ENCODE measurements around the gene GABBR1.
A peak's percentile ranks its signal among the peaks of the same experiment; 100 is the strongest.
"Not testable (repeated sequence)": the region's sequence is repeated elsewhere in the genome, so short reads cannot be mapped to it uniquely, and the experiment has no call there.

GABBR1 gene

GRCh38 chr6:29663300-29664042 lies 30.5 kb upstream of the GABBR1 start:
- Mint-ChIP-seq H3K9me3 (ENCODE audit: low read depth) (no peaks in the 10 kb centered on the region), H3K27ac (no peak overlapping the region), H3K4me1 (ENCODE audit: low read depth) (no peaks in the 10 kb centered on the region), H3K36me3 (no peaks in the 10 kb centered on the region), H3K4me3 (no peak overlapping the region), H3K27me3 (peaks cover 23% of the 10 kb centered on the region)

GRCh38 chr6:29661502-29662141 lies 28.6 kb upstream of the GABBR1 start:
- not testable (repeated sequence) for H3K4me1 Mint-ChIP-seq (ENCODE audit: low read depth); H3K4me3 Mint-ChIP-seq; H3K36me3 Mint-ChIP-seq; H3K27ac Mint-ChIP-seq; H3K9me3 Mint-ChIP-seq (ENCODE audit: low read depth)
- peaks cover 25% of the 10 kb centered on the region for H3K27me3 Mint-ChIP-seq

- Mint-ChIP-seq H3K27ac (no peak overlapping the region), H3K4me3 (no peak overlapping the region), H3K27me3 (peaks cover 26% of the 10 kb centered on the region), H3K36me3 (no peaks in the 10 kb centered on the region), H3K4me1 (ENCODE audit: low read depth) (no peaks in the 10 kb centered on the region), H3K9me3 (ENCODE audit: low read depth) (no peaks in the 10 kb centered on the region)
Measured at GRCh38 chr6:29661071-29661470, 28.1 kb upstream of the GABBR1 start.

- no peaks in the 10 kb centered on the region for H3K9me3 Mint-ChIP-seq (ENCODE audit: low read depth)
- H3K27ac Mint-ChIP-seq: no peak within 1 kb of the TSS
Measured at GRCh38 chr6:29656798-29657197, 23.8 kb upstream of the GABBR1 start, which contains the start of gene MOG. TSS of gene MOG (plus strand) at chr6:29657092. CDS start at chr6:29657210, 118 bp downstream.

GRCh38 chr6:29656157-29656556 lies 23.2 kb upstream of the GABBR1 start:
- Mint-ChIP-seq H3K4me3 (no peak overlapping the region), H3K27ac (no peak overlapping the region), H3K36me3 (no peaks in the 10 kb centered on the region), H3K4me1 (ENCODE audit: low read depth) (peaks cover 4% of the 10 kb centered on the region), H3K9me3 (ENCODE audit: low read depth) (no peaks in the 10 kb centered on the region), H3K27me3 (peaks cover 18% of the 10 kb centered on the region)

More at GRCh38 chr6:29656798-29657197, 23.8 kb upstream of the GABBR1 start, which contains the start of gene MOG:
- no peak within 1 kb of the TSS for H3K4me3 Mint-ChIP-seq
- H3K4me1 Mint-ChIP-seq (ENCODE audit: low read depth): peaks cover under 1% of the 10 kb centered on the region
- H3K27me3 Mint-ChIP-seq: peaks cover 21% of the 10 kb centered on the region
- H3K36me3 Mint-ChIP-seq: no peaks in the 10 kb centered on the region

GRCh38 chr6:29655658-29656057 lies 22.7 kb upstream of the GABBR1 start:
- Mint-ChIP-seq H3K27me3 (peaks cover 14% of the 10 kb centered on the region), H3K4me1 (ENCODE audit: low read depth) (peaks cover 4% of the 10 kb centered on the region), H3K4me3 (no peak overlapping the region), H3K9me3 (ENCODE audit: low read depth) (no peaks in the 10 kb centered on the region), H3K36me3 (no peaks in the 10 kb centered on the region), H3K27ac (no peak overlapping the region)

- H3K4me1 Mint-ChIP-seq (ENCODE audit: low read depth): peaks cover 12% of the 10 kb centered on the region
- H3K36me3 Mint-ChIP-seq: no peaks in the 10 kb centered on the region
- no peak overlapping the region for H3K4me3 Mint-ChIP-seq
- H3K27ac Mint-ChIP-seq: no peak overlapping the region
- H3K27me3 Mint-ChIP-seq: peaks cover 11% of the 10 kb centered on the region
- H3K9me3 Mint-ChIP-seq (ENCODE audit: low read depth): no peaks in the 10 kb centered on the region
Measured at GRCh38 chr6:29653452-29654038, 20.6 kb upstream of the GABBR1 start.

GRCh38 chr6:29652198-29652584 lies 19.2 kb upstream of the GABBR1 start:
- Mint-ChIP-seq H3K4me1 (ENCODE audit: low read depth) (peaks cover 12% of the 10 kb centered on the region), H3K27me3 (peaks cover 5% of the 10 kb centered on the region), H3K9me3 (ENCODE audit: low read depth) (no peaks in the 10 kb centered on the region), H3K27ac (no peak overlapping the region), H3K4me3 (no peak overlapping the region), H3K36me3 (no peaks in the 10 kb centered on the region)

- H3K4me3 Mint-ChIP-seq: no peak overlapping the region
- H3K27me3 Mint-ChIP-seq: peaks cover 5% of the 10 kb centered on the region
- H3K4me1 Mint-ChIP-seq (ENCODE audit: low read depth): peaks cover 12% of the 10 kb centered on the region
- no peaks in the 10 kb centered on the region for H3K9me3 Mint-ChIP-seq (ENCODE audit: low read depth)
- no peak overlapping the region for H3K27ac Mint-ChIP-seq
- H3K36me3 Mint-ChIP-seq: no peaks in the 10 kb centered on the region
Measured at GRCh38 chr6:29651413-29652197, 18.6 kb upstream of the GABBR1 start.

- Mint-ChIP-seq H3K27me3 (peaks cover 2% of the 10 kb centered on the region), H3K4me1 (ENCODE audit: low read depth) (peaks cover 12% of the 10 kb centered on the region), H3K4me3 (peak overlapping the region; percentile 96), H3K36me3 (no peaks in the 10 kb centered on the region), H3K27ac (peak overlapping the region; percentile 98), H3K9me3 (ENCODE audit: low read depth) (no peaks in the 10 kb centered on the region)
Measured at GRCh38 chr6:29649701-29650673, 17.0 kb upstream of the GABBR1 start.

- Mint-ChIP-seq H3K27ac (no peak overlapping the region), H3K4me3 (no peak overlapping the region)
Measured at GRCh38 chr6:29647927-29648642, 15.1 kb upstream of the GABBR1 start.

GRCh38 chr6:29641430-29642148 lies 8.6 kb upstream of the GABBR1 start:
- Mint-ChIP-seq H3K9me3 (ENCODE audit: low read depth) (no peaks in the 10 kb centered on the region), H3K4me3 (peak overlapping the region; percentile 1), H3K27me3 (no peaks in the 10 kb centered on the region), H3K27ac (peak overlapping the region; percentile 62), H3K36me3 (no peaks in the 10 kb centered on the region), H3K4me1 (ENCODE audit: low read depth) (peaks cover 23% of the 10 kb centered on the region)

More at GRCh38 chr6:29647927-29648642, 15.1 kb upstream of the GABBR1 start:
- peaks cover 13% of the 10 kb centered on the region for H3K4me1 Mint-ChIP-seq (ENCODE audit: low read depth)
- no peaks in the 10 kb centered on the region for H3K27me3 Mint-ChIP-seq
- no peaks in the 10 kb centered on the region for H3K36me3 Mint-ChIP-seq
- no peaks in the 10 kb centered on the region for H3K9me3 Mint-ChIP-seq (ENCODE audit: low read depth)

GRCh38 chr6:29637247-29637646 lies 4.3 kb upstream of the GABBR1 start:
- Mint-ChIP-seq H3K4me1 (ENCODE audit: low read depth) (peaks cover 28% of the 10 kb centered on the region), H3K36me3 (no peaks in the 10 kb centered on the region), H3K27me3 (no peaks in the 10 kb centered on the region), H3K27ac (no peak overlapping the region), H3K9me3 (ENCODE audit: low read depth) (no peaks in the 10 kb centered on the region), H3K4me3 (no peak overlapping the region)
